BE2C (cell line): ENCODE measurements around the gene ZNRF3.
"Not testable (repeated sequence)": the region's sequence is repeated elsewhere in the genome, so short reads cannot be mapped to it uniquely, and the experiment has no call there.

Experiments
- DNase-seq: peaks from one replicate; pipeline ENCODE4 v3.0.0-alpha.2; 2020
- H3K27me3 ChIP-seq: fragments of 250-450 bp; sonication (Bioruptor Pico); 2 replicates; pipeline ENCODE4 v1.5.1; 2020; ENCODE audit warnings: mild to moderate bottlenecking
- H3K36me3 ChIP-seq: fragments of 250-450 bp; sonication (Bioruptor Pico); 2 replicates; pipeline ENCODE4 v1.5.1; 2020; ENCODE audit warnings: mild to moderate bottlenecking
- H3K4me1 ChIP-seq: fragments of 250-450 bp; sonication (Bioruptor Pico); 2 replicates; pipeline ENCODE4 v1.5.1; 2020
- H3K4me3 ChIP-seq: 2 replicates; pipeline ENCODE4 v1.5.1; 2011; ENCODE audit warnings: low read depth, low read length
- H3K9me3 ChIP-seq: fragments of 250-450 bp; sonication (Bioruptor Pico); 2 replicates; pipeline ENCODE4 v1.5.1; 2020
- CTCF ChIP-seq: IDR thresholded peaks from 2 replicates; pipeline ENCODE4 v1.5.1; 2012; ENCODE audit warnings: mild to moderate bottlenecking, low read depth, low read length

ZNRF3 gene

GRCh38 chr22:29082826-29083545, 199.6 kb downstream of the ZNRF3 start:
- H3K36me3 ChIP-seq = no peaks in the 10 kb centered on the region
- peaks cover 32% of the 10 kb centered on the region for H3K4me1 ChIP-seq
- no peaks in the 10 kb centered on the region for H3K9me3 ChIP-seq
- H3K27me3 ChIP-seq = no peaks in the 10 kb centered on the region
- TF ChIP-seq CTCF = no peak
- no peak overlapping the region for H3K4me3 ChIP-seq
- no peak for DNase-seq

- peaks cover 31% of the 10 kb centered on the region for H3K4me1 ChIP-seq
- not testable (repeated sequence) for H3K9me3 ChIP-seq, DNase-seq, H3K27me3 ChIP-seq, H3K4me3 ChIP-seq, H3K36me3 ChIP-seq
These were observed 200.2 kb downstream of the ZNRF3 start for GRCh38 chr22:29083576-29083932.

DNA sequence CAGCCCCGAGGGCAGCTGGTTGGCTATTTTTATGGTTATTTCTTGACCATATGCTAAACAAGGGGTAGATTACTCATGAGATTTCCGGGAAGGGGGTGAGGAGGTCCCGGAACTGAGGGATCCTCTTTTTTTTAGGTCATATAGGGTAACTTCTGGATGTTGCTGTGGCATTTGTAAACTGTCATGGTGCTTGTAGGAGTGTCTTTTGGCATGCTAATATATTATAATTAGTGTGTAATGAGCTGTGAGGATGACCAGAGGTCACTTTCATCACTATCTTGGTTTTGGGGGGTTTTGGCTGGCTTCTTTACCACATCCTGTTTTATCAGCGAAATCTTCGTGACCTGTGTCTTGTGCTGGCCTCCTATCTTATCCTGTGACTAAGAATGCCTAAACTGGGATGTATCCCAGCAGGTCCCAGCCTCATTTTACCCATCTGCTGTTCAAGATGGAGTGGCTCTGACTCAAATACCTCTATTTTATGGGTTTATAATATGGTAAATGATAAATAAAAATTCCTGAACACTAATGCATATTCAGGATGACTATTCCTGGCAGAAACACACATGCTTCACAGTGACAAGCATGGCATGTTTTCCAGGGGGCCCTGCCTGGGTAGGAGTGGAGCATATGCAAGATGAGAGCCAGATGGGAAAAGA, 200.7 kb downstream of the ZNRF3 start:
- no peak for TF ChIP-seq CTCF
- no peaks in the 10 kb centered on the region for H3K9me3 ChIP-seq
- DNase-seq = no peak
- no peaks in the 10 kb centered on the region for H3K36me3 ChIP-seq
- H3K4me1 ChIP-seq = peaks cover 26% of the 10 kb centered on the region
- no peaks in the 10 kb centered on the region for H3K27me3 ChIP-seq
- H3K4me3 ChIP-seq = no peak overlapping the region

- no peak overlapping the region for H3K4me3 ChIP-seq
- H3K9me3 ChIP-seq = no peaks in the 10 kb centered on the region
- no peaks in the 10 kb centered on the region for H3K27me3 ChIP-seq
- no peak for TF ChIP-seq CTCF
- no peaks in the 10 kb centered on the region; the same call in none of the 2 replicates for H3K4me1 ChIP-seq
- no peak for DNase-seq
- no peaks in the 10 kb centered on the region for H3K36me3 ChIP-seq
These were observed 203.6 kb downstream of the ZNRF3 start for GRCh38 chr22:29087012-29087411.

- no peak for TF ChIP-seq CTCF
- Histone ChIP-seq H3K27me3 (no peaks in the 10 kb centered on the region), H3K36me3 (no peaks in the 10 kb centered on the region), H3K4me3 (no peak overlapping the region), H3K9me3 (no peaks in the 10 kb centered on the region), H3K4me1 (no peaks in the 10 kb centered on the region)
- no peak for DNase-seq
These were observed 205.4 kb downstream of the ZNRF3 start for GRCh38 chr22:29088809-29089208.

- no peak for TF ChIP-seq CTCF
These were observed 206.1 kb downstream of the ZNRF3 start for GRCh38 chr22:29089507-29089906.

More at GRCh38 chr22:29089507-29089906, 206.1 kb downstream of the ZNRF3 start:
- DNase-seq = no peak
- Histone ChIP-seq H3K4me1 (no peaks in the 10 kb centered on the region), H3K36me3 (no peaks in the 10 kb centered on the region), H3K4me3 (no peak overlapping the region), H3K9me3 (no peaks in the 10 kb centered on the region), H3K27me3 (no peaks in the 10 kb centered on the region)
